SK-N-SH (cell line): Measurements from ENCODE around the gene BIRC3.

Source experiments
- CTCF ChIP-seq: fragments of 200-600 bp; sonication (generic); IDR thresholded peaks from 2 replicates; pipeline ENCODE4 v1.6.1; 2017; ENCODE audit warnings: antibody characterized with exemption, mild to moderate bottlenecking, moderate library complexity
- EP300 ChIP-seq, 2 experiments: IDR thresholded peaks; 2 replicates each; pipeline versions ENCODE4 v1.4.0 to v1.6.1; 2012; ENCODE audit warnings: borderline replicate concordance in 1 of 2, low read depth in 1 of 2, low read length in 1 of 2
- EZH2phosphoT487 ChIP-seq: fragments of 200-600 bp; sonication (generic); IDR thresholded peaks from 2 replicates; pipeline ENCODE4 v1.6.1; 2017; ENCODE audit warnings: low read depth, mixed run types, mild to moderate bottlenecking, antibody characterized with exemption, moderate library complexity, borderline replicate concordance
- GATA2 ChIP-seq: sonication (generic); formaldehyde crosslinking; IDR thresholded peaks from 2 replicates; pipeline ENCODE4 v1.5.0; 2020; ENCODE audit warnings: mild to moderate bottlenecking, missing genetic modification reagents
- REST ChIP-seq: IDR thresholded peaks from 2 replicates; pipeline ENCODE4 v1.6.1; 2012; ENCODE audit warnings: mild to moderate bottlenecking, low read depth, low read length, moderate library complexity
- YY1 ChIP-seq: IDR thresholded peaks from 2 replicates; pipeline ENCODE4 v1.4.0; 2012; ENCODE audit warnings: low read depth, mild to moderate bottlenecking

- TF ChIP-seq CTCF (no peak), GATA2 (CRISPR knock-in tag) (no peak), YY1 (no peak), EP300 (IDR thresholded peaks at IDR 0.05; ENCODE audit: borderline replicate concordance in 1 of 2, low read depth in 1 of 2, low read length in 1 of 2) (no peak), REST (no peak), EZH2phosphoT487 (no peak)
Measured at GRCh38 chr11:102328748-102329147, 11.5 kb downstream of the BIRC3 start.
